Lower leg skin (tissue), 3 donors: ENCODE data around the gene MAP4K5.

Source experiments
- CTCF ChIP-seq, 3 donors: fragments of 450-650 bp; IDR thresholded peaks; one replicate each; pipeline ENCODE4 v1.5.1; 2016; ENCODE audit warnings: antibody characterized with exemption in 3 of 3, mild to moderate bottlenecking in 3 of 3, moderate library complexity in 2 of 3
- POLR2A ChIP-seq, 2 donors: fragments of 450-650 bp; IDR thresholded peaks; one replicate each; pipeline ENCODE4 v1.6.1; 2016 to 2017; ENCODE audit warnings: antibody characterized with exemption in 2 of 2, mild to moderate bottlenecking in 1 of 2, moderate library complexity in 1 of 2

DNA sequence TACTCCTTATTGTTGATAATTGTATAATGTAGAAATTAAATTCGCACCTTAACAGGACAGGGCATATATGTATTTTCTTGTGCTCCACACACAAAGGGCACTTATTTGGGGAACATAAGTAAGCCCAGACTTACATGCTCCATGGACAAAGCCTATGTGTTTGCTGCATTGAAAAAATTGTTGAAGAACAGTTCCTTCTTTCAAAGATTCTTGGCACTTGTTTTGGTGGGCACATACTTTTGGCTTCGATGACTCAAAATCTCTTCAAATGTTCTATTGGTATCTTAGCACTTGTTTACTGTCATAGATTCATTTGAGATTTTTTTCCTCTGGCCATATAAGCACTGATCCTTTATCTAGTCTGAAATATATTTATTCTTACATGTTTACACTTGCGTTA is 1.4 kb upstream of the MAP4K5 start:
- TF ChIP-seq CTCF (IDR thresholded peaks at IDR 0.05) (no peak), POLR2A (IDR thresholded peaks at IDR 0.05) (no peak)
